H1 (cell line): ENCODE results near the gene LSG1. TPM values are rescaled to one million over a fixed set of nuclear protein-coding genes. Genes with fewer than 3 reads are reported as not detected.

Source experiments
- TAF1 ChIP-seq: IDR thresholded peaks from 2 replicates; pipeline ENCODE4 v1.6.1; 2011; ENCODE audit warnings: mild to moderate bottlenecking, low read depth, low read length
- polyA plus RNA-seq, 7 experiments: library from polyadenylated mRNA; depleted of rRNA in 3 of 7; stranded (reverse) in 5 of 7; unstranded in 2 of 7; fragments of >200 nt in 5 of 7; fragments of 200-250 nt in 2 of 7; gene quantifications; 1 replicate in 5 of 7; 2 replicates in 1 of 7; 4 replicates in 1 of 7; pipeline versions ENCODE4 v1.2.1 to v1.2.3, GENCODE V29; 2011 to 2013; ENCODE audit warnings: missing spikeins in 2 of 7, mixed read lengths in 2 of 7
- total RNA-seq: library from RNA; stranded (reverse); fragmentation: NEBNext Ultra II Directional; extraction: Animal tissue kit (Norgen Biotek cat#: 25700); gene quantifications from 2 replicates; pipeline ENCODE4 v1.2.1, GENCODE V29; 2021

The LSG1 gene
- total and polyA plus RNA-seq, 2 of the 8 experiments (the other 6 are each of a cell fraction or from before 2014, with no cell fraction given): 23.7 to 47.6 TPM

DNA sequence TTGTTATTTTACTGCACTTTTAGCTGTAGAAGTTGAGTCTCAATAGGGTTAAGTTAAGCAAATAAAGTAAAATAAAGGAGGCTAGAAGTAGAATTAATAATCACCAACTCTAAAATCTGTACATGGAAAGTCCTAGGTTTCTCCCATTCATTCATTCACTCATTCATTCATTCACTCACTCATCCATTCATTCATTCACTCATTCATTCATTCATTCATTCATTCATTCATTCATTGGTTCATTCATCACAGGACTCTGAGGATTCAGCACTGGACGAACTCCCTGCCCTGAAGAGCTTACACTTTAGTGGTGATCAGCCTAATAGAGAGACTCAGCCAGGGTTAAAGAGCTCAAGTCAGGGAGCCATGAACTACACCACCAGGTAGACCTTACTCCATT lies 4.5 kb upstream of the LSG1 start (continued):
- TF ChIP-seq TAF1: no peak
- TF ChIP-seq, all 59 proteins: peak for 0
